ENCODE measurements around the gene HADHA.

HADHA gene

DNA sequence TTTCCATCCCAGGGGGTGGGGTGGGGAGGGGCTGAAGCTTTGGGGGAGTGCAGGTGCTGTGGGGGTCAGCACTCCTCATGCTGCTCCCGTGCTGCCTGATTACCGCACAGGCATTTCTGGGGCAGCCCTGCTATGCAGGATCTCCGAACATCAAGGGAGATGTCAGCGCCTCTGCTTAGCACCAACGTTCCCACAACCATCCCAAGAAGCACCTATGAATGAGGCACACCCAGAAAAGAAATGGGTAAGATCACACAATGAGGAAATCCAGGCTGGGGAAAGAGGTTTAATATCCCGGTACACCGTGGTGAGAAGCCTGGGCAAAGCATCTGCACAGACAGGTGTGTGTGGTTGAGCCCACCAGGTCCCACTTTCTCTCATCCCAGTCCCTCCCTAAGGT is 54.1 kb downstream of the HADHA start:
- no peak for DNase-seq

DNA sequence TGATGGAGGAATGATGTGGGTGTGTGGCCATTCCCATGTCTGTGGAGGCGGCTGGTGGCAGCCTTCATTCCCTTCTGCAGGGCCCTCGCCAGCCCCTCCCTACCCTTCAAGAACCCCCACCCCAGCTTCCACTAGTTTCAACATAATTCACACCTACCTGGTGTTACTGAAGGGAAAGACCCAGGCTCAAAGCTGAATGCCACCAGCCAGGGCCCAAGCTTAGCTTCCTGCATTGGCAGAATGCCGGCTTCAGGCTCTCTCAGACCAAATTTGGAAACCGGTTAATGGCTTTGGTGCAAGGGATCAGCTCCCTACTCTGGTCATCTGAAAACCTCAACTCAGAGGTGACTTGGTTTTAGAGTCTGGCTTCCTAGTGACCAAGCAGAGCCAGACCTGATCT is 54.7 kb downstream of the HADHA start:
- no peak for DNase-seq

DNA sequence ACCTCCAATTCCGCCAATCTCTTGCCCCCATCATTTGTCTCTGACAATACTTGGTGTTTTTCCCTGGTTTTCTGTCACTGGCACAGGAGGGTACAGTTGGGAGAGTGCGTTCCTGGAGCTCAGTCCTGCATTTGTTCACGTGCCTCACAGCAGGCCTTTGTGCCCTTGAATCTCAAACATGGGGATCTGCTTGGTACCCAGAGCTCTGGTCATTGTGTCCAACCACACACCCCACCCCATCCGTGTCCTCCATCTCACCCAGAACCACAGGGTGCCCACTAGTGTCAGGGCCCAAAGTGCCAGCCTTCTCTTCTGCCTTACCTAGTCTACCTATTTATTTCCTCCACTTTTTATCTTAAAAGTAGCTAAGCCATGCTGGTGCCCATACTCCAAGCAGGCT is 55.3 kb downstream of the HADHA start:
- no peak for DNase-seq

DNA sequence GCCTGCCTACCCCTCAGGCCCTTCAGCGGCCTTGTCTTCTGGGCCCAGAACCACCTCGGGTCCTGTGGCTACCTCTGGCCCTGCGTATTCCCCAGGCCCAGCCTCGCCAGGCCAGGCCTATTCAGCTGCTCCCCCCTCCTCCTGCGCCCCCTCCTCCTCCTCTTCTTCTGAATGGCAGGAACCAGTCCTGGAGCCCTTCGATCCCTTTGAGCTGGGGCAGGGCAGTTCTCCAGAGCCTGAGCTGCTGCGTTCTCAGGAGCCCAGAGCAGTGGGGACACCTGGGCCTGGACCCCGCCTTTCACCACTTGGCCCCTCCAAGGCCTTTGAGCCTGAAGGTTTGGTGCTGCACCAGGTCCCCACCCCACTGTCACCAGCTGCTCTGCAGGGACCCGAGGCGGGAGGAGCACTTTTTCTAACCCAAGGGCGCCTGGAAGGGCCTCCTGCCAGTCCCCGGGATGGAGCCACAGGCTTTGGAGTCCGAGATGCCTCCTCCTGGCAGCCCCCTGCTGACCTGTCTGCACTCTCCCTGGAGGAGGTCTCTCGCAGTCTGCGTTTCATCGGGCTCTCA is 56.8 kb downstream of the HADHA start:
- no peak for DNase-seq

DNA sequence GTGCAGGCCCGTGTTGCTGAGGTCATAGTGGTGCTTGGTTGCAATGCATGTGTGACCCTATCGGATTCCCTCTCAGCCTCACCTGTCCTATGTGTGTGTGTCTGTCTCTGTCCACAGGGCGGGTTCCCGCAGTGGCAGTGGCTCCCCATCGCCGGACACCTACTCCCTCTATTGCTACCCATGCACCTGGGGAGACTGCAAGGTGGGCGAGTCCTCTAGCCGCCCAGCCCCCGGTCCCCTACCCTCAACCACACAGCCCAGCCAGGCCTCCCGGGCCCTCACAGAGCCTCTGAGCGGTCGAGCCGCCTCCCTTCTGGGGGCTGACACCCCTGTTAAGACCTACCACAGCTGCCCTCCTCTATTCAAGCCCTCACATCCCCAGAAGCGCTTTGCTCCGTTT is 57.3 kb downstream of the HADHA start:
- no peak for DNase-seq

DNA sequence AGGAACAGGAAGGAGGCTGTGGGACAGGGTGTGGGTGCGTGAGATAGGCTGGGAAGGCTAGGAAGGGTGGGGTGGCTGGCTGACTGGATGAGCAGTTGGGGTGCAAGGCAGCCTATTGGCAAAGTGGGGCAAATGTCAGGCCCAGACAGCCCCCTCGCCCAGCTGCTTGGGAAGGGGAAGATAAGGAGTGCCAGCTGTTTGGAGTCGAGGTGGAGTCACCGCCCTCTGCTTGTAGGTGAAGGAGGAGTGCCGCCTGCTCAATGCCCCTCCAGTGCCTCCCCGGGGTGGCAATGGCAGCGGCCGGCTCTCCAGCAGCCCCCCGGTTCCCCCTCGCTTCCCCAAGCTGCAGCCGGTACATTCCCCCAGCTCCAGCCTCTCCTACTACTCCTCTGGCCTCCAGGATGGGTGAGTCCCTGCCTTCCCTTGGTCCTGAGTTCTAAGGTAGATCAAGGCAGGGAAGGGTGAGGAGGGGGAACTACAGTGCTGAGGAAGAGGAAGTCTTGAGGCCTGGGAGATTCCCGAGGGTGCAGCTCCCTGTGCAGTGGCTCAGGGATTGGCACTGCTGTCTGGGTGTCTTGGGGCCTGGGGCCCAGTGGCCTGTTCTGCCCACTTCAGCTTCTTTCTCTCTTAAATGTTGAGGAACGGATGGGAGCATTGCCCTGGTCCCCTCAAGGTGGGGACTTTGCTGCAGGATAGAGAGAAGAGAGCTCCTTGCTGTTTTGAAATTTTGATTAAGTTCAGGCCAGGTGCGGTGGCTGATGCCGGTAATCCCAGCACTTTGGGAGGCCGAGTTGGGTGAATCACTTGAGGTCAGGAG is 58.3 kb downstream of the HADHA start:
- no peak for DNase-seq

DNA sequence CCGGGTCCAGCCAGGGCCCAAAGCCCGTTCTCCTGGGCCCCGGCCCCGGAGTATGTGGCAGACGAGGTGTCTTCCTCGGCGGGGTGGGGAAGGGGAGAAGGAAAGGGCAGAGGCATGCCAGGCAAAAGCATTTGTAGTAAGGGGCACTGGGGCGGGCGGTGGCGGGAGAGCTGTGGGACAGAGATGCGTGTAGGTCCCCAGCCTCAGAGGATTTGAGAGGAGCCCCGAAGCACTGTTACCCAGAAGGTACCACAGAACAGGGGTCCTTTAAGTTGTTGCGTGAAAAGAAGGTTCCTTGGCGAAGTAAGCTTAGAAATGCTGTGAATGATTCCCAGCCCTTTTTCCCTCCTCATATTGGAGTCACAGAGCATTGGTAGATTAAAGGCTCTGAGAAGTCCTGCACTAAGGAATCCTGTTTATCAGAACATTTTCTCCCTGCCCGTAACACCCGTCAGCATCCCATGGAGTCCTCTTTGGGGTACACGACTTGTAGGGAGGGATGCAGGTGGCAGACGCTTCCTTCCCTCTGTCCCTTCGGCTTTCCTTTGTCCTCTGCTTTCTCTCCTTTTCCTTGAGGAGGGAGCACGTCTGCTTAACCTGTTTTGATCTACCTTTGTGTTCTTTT is 59.0 kb downstream of the HADHA start:
- DNase-seq, result no peak

DNA sequence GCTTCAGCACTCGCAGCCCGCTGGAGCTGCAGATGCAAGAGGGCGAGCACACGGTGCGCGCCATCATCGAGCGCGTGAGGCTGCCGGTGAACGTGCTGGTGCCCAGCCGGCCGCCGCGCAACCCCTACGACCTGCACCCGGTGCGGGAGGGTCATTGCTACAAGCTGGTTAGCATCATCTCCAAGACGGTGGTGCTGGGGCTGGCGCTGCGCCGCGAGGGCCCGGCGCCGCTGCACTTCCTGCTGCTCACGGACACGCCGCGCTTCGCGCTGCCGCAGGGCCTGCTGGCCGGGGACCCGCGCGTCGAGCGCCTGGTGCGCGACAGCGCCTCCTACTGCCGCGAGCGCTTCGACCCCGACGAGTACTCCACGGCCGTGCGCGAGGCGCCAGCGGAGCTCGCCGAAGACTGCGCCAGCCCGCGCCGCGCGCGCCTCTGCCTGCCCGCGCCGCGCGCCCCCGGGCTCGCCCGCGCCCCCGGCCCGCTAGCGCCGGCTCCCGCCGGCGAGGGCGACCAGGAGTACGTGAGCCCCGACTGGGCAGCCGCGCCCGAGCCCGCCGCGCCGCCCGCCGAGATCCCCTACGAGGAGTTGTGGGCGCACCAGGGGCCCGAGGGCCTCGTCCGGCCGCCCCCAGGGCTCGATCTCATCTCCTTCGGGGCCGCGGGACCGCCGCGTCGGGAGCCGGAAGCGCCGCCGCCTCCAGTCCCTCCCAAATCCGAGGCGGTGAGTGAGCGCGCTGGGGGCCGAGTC is 59.7 kb downstream of the HADHA start:
- DNase-seq, result peak; percentile 87

DNA sequence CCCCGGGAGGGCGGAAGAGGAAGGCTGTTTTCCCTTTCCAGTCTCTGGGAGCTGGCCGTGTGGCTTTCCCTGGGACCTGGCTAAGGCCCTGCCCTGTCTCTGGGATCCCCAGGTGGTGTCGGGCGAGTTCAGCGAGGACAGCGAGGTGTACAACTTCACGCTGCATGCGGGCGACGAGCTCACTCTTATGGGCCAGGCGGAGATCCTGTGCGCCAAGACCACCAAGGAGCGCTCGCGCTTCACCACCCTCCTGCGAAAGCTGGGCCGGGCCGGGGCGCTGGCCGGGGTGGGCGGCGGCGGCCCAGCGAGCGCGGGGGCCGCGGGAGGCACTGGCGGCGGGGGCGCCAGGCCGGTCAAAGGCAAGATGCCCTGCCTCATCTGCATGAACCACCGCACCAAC is 60.3 kb downstream of the HADHA start:
- DNase-seq, result no peak

DNA sequence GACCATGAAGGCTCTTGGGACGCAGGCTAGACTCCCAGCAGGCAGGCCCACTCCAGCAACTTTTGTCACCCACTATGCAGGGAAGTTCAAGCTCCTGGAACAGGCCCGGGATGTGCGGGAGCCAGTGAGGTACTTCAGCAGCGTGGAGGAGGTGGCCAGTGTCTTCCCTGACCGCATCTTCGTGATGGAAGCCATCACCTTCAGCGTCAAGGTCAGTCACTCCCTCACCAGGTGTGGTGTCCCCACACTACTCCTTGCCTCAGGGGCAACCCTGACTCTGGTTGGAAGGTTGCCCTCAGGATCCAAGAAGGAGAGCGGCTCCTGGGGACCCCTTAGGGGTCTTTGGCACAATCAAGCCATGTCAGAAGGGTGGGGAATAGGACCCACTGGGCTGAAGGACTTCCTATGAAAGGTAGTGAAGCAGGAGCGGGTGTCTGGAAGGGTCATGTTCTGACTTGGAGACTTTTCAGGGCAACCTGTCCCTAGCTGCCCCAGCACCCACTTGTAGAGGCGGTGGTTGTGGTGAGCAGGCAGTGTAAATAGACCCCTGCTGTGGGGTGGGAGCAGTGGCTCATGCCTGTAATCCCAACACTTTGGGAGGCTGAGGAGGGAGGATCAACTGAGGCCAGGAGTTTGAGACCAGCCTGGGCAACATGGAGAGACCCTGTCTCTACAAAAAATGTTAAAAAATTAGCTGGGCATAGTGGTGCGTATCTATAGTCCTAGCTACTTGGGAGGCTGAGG is 61.4 kb downstream of the HADHA start:
- no peak for DNase-seq

DNA sequence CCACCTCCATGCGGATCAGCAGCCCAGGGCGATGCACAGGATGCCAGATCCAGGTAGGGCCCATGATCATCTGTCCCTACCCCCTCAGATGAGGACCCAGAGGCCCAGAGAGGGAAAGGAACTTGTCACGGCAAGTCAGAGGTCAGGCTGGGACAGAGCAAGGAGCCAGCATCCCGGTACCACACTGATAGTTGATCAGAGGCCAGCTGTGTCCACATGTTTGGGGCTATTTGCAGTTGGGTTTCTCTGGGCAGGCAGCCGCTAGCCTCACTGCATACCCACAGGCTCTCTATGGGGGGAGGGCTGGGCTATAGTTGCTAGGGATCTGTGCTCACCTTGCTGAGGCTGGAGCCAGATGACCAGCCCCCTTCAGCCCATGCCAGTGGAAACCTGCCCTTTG is 62.0 kb downstream of the HADHA start:
- DNase-seq, result no peak

DNA sequence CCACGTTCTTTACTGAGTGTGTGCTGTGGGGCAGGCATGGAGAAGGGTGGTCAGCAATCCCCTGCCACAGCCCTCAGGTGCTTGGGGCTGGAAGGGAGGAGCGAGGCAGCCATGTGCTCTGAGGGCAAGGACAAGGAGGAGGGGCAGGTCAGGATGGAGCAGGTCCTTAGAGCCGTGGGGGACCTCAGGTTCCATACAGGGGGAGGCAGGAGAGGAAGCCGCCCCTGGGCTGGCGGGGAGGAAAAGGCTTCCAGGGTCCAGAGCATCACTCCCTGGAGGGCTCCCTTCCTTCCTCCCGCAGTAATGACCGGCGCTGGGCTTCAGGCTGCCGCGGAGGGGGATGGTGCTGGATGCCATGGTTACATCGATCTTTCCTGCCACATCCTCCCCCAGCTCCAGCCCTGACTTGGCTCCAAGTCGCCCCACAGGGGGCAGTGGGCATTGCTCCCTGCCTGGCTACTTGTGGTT is 65.0 kb downstream of the HADHA start:
- no peak for DNase-seq

DNA sequence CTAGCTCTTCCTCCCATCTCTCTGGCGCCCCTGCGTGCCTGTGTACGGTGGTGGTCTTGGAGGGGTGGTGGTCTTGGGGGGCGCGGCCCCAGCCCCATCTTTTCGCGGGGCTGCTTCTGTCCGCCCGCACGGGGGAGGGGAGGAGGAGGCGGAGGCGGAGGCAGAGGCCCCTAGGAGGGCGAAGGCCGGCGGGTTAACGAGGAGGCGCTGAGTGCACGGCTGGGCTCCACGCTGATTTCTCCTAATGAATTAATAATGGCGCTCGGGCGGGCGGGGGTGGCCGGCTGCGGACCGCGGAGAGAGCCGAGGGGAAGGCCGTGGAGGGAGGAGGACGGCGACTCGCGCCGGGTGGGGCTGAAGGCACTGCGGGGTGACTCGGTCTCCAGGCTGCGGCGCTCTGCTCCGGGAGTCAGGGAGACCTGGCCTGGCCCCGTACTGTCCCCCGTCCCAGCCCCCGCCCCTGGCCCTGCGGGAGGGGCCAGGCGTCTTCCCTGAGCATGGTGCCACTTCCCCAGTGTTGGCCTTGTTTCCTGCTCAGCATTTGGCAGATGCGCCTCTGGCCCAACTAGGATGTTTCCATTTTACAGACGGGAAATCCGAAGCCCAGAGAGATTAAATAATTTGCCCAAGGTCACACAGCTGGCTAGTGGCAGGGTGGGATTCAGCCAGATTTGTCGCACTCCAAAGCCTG is 65.5 kb downstream of the HADHA start:
- DNase-seq, result peak; percentile 35

DNA sequence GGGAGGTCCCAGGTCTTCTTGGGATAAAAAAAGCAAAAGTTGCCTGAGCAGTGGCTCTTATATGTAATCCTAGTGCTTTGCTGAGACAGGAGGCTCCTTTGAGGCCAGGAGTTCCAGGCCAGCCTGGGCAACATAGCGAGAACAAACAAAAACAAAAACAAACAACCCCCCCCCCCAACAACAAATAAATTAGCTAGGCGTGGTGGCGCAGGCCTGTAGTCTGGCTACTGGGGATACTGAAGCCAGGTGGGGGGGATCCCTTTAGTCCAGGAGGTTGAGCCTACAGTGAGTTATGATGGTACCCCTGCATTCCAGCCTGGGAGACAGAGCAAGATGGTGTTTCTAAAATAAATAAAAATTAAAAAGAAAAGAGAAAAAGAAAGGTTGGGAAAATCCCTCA is 66.2 kb downstream of the HADHA start:
- no peak for DNase-seq

DNA sequence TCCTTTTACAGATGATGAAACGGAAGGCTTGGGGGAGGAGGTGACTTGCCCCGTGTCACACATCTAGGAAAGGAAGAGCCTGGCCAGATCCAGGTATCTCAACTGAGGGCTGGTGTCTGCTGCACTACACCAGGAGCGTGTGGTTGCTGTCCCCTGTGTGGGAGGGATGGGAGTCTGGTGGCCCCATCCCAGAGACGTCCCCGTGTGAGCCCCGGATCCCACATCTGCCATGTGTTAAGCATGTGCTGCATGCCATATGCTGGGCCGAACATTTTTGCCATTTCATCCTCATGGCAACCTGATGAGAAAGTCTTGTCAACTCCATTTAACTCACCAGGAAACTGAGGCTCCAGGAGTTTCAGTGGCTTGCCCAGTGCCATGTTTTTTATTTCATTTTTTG is 67.3 kb downstream of the HADHA start:
- DNase-seq, result no peak

DNA sequence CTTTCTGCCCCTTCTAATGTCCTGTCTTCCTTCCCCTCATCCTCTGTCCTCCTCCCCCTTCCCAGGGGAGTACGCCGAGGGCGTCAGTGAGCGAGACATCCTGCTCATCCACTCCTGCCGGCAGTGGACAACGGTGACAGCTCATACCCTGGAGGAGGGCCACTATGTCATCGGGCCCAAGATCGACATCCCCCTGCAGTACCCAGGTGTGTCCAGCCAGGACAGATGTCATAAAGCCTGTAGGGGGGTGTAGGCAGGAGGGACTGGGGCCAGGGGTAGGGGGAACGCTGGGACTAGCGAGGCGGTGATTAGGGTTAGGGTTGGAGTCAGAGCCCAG is 68.2 kb downstream of the HADHA start:
- DNase-seq, result no peak

DNA sequence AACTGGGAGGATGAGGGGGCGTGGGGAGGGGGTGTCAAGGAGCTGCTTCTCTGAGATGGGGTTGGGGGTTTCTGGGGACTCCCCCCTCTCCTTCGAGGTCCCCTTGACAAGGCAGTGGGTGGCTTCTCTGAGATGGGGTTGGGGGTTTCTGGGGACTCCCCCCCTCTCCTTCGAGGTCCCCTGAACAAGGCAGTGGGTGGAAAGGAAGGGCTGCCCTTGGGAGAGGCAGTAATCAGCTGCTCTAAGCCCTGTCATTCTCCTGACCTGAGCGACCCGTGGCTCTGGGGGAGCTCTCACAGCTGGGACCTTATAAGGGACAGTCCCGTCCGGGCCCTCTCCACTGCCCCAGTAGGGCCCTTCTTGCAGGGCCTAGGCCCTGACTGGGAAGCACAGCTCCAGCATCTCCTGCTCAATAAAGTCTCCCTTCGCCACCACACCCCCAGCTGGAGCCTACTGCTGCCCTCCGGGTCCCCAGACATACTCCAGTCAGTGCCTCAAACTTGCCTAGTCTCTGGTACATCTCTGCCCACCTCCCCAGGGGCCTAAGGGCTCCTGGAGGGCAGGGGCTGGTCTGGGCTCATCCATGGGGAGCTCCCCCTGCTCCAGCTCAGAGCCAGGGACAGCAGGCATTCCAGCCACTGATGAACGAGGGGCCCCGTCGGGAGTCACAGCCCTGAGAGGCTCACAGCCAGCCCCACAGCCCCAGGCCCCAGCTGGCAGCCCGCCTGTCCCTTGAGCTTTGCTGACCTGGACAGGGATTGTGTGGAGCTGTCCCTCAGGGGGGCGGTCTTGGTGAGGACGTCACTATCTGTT is 68.8 kb downstream of the HADHA start:
- no peak for DNase-seq

DNA sequence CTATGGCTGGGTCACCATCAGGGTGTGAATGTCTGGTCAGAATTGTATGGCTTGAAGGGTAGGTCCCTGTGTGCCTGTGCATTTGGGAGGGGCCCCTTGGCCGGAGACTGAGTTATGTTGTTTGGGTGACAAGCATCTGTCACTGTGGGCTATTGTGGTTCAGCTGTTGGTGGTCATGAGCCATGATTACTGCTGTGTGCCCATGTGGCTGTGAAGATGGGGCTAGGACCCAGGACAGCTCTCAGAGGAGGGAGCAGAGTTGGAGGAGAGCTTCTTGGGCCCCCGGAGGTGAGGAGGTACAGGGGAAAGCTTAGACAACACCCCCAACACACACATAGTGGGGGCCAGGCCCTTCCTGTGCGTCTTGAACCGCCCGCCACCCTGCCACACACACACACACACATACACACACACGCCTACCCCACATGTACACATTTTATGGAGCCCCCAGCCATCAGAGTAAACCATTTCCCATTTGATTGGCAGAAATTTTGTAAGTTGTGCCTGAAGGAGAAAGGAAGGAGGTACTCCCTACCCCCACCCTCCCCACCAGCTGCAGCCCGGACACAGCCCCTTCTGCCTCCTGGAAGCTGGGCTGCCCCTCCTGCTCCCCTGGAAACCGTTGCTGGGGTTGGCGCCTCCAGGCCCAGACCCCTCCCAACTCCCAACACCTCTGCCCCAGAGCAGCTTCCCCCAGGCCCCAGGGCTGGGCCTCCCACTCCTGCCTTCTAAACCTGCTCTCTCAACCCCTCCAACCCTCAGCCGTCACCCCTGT is 69.6 kb downstream of the HADHA start:
- no peak for DNase-seq

DNA sequence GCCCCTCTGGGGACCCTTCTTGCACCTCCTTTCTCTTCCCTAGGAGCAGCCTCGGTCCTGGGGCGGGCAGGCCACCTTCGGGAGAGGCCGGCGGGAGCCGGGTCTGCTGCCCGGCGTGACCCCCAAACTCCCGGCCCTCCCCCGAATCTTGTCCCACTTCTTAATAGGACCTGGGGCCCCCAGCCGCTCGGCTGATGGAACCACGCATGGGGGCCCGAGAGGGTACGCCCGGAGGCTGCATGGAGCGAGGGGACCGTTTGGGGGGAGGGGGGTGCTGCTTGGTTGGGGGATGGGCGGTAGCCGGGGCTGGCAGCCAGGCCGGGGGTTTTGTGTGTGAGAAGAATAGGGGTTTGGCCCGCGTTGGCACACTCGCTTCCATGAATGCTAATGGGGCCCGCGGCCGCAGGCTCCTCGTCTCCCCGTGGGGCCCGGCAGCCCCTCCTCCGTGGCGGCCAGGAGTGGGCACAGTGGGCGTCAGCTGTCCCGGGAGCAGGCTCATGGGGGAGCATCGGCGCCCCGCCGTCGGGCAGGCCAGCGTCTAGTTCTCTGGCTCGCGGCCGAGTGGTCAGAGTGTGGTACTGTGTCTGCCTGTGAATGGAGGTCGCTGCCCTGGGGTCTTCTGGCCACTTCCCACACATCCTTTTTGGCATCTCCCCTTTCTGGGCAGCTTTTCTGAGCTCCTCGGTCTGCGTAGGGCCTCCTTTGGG is 70.5 kb downstream of the HADHA start:
- no peak for DNase-seq

Measured in activated CD4-positive, alpha-beta T cell treated with anti-CD3 and anti-CD28 coated beads, Interleukin-2, Interleukin-6, amounts not matched to agents 100 ng/mL and 50 ng/mL, durations not matched to agents 16 hours and 8 hours (primary cell).